Endothelial cell of umbilical vein (primary cell): ENCODE measurements around the gene CASP12. TPM values are rescaled to one million over a fixed set of nuclear protein-coding genes. Genes with fewer than 3 reads are reported as not detected.

Experiments
- BruUV-seq: library from RNA; stranded (reverse); fragments of 400-500 nt; replicated peaks from 2 replicates; lab custom pipeline; 2021; lab: Mats Ljungman, UMichigan
- CTCF ChIA-PET: fragments of 300-600, 350-600 bp; sonication (Branson Sonifier 250); formaldehyde crosslinking; loops from one replicate; lab custom pipeline; 2021; ENCODE audit warnings: antibody characterized with exemption, inconsistent platforms; lab: Charles Lee
- POLR2A ChIA-PET: fragments of 300-600, 350-600 bp; sonication (Branson Sonifier 250); formaldehyde crosslinking; loops from one replicate; lab custom pipeline; 2021; ENCODE audit warnings: antibody characterized with exemption, inconsistent platforms; lab: Charles Lee
- DNase-seq: peaks from one replicate; pipeline ENCODE4 v3.0.0-alpha.2; 2011; ENCODE audit warnings: low read depth, low spot score
- FAIRE-seq: peaks from 2 replicates; lab custom pipeline; 2011; peaks lifted over from hg19 to GRCh38; lab: Jason Lieb, UNC
- H2AFZ ChIP-seq: 2 replicates; pipeline ENCODE4 v1.6.0; 2012; ENCODE audit warnings: low read depth, low read length, control low read depth, inconsistent platforms
- H3K27ac ChIP-seq: 2 replicates; pipeline ENCODE4 v1.5.1; 2011; ENCODE audit warnings: low read depth, mild to moderate bottlenecking, control low read depth, low read length, moderate library complexity; ENCODE audit not compliant: insufficient read depth
- H3K27me3 ChIP-seq, 2 experiments: 2 replicates each; pipeline versions ENCODE4 v1.6.0 to v1.6.1; 2011; ENCODE audit warnings: low read length in 2 of 2, mixed read lengths in 1 of 2; ENCODE audit not compliant: control insufficient read depth in 2 of 2, insufficient read depth in 2 of 2
- H3K36me3 ChIP-seq, 2 experiments: 2 replicates in 1 of 2; 3 replicates in 1 of 2; pipeline ENCODE4 v1.5.1; 2011; ENCODE audit warnings: low read length in 2 of 2, mild to moderate bottlenecking in 1 of 2, moderate library complexity in 1 of 2; ENCODE audit not compliant: control insufficient read depth in 2 of 2, insufficient read depth in 2 of 2; ENCODE audit errors: extremely low read depth in 1 of 2
- H3K4me1 ChIP-seq: 3 replicates; pipeline ENCODE4 v1.5.1; 2011; ENCODE audit warnings: mild to moderate bottlenecking, low read length; ENCODE audit not compliant: control insufficient read depth, insufficient read depth; ENCODE audit errors: extremely low read depth
- H3K4me2 ChIP-seq: 2 replicates; pipeline ENCODE4 v1.6.1; 2011; ENCODE audit warnings: low read length, control low read depth, mixed read lengths; ENCODE audit not compliant: insufficient read depth
- H3K4me3 ChIP-seq, 3 experiments: fragments of 200-600 bp in 1 of 3; sonication (generic), shearing (Covaris generic) in 1 of 3; replicated peaks in 1 of 3; 2 replicates each; pipeline ENCODE4 v1.5.1; 2011 to 2016; ENCODE audit warnings: control low read depth in 3 of 3, low read length in 3 of 3, mild to moderate bottlenecking in 2 of 3, inconsistent platforms in 1 of 3, low read depth in 1 of 3, moderate library complexity in 1 of 3; ENCODE audit not compliant: insufficient read depth in 1 of 3
- H3K79me2 ChIP-seq: 2 replicates; pipeline ENCODE4 v1.6.0; 2012; ENCODE audit warnings: low read length, inconsistent platforms; ENCODE audit not compliant: control insufficient read depth, insufficient read depth
- H3K9ac ChIP-seq: replicated peaks from 2 replicates; pipeline ENCODE3; 2011; ENCODE audit warnings: low read length, control low read depth; ENCODE audit not compliant: insufficient read depth; ENCODE audit errors: extremely low read depth
- H3K9me1 ChIP-seq: replicated peaks from 3 replicates; pipeline ENCODE4 v1.6.0; 2011; ENCODE audit warnings: mild to moderate bottlenecking, low read length; ENCODE audit not compliant: control insufficient read depth, insufficient read depth; ENCODE audit errors: extremely low read depth
- H3K9me3 ChIP-seq: replicated peaks from 2 replicates; pipeline ENCODE4 v1.5.1; 2012; ENCODE audit warnings: low read length, inconsistent platforms; ENCODE audit not compliant: control insufficient read depth, insufficient read depth
- H4K20me1 ChIP-seq: replicated peaks from 2 replicates; pipeline ENCODE3; 2011; ENCODE audit warnings: mild to moderate bottlenecking, low read length; ENCODE audit not compliant: control insufficient read depth, insufficient read depth; ENCODE audit errors: extremely low read depth
- EZH2 ChIP-seq: IDR thresholded peaks from 2 replicates; pipeline ENCODE4 v1.6.1; 2012; ENCODE audit warnings: borderline replicate concordance, low read depth, mild to moderate bottlenecking, moderate library complexity, low read length, inconsistent platforms; ENCODE audit not compliant: severe bottlenecking
- FOS ChIP-seq: IDR thresholded peaks from 2 replicates; pipeline ENCODE4 v1.6.1; 2011; ENCODE audit warnings: mild to moderate bottlenecking, low read length, moderate library complexity, borderline replicate concordance; ENCODE audit not compliant: insufficient read depth
- GATA2 ChIP-seq: IDR thresholded peaks from 2 replicates; pipeline ENCODE4 v1.7.0; 2011; ENCODE audit warnings: low read depth, mild to moderate bottlenecking, moderate library complexity, mixed read lengths, low read length; ENCODE audit not compliant: insufficient read length, insufficient read depth
- JUN ChIP-seq: IDR thresholded peaks from 2 replicates; pipeline ENCODE4 v1.6.1; 2011; ENCODE audit warnings: borderline replicate concordance, low read depth; ENCODE audit not compliant: insufficient read length, insufficient read depth
- MYC ChIP-seq: IDR thresholded peaks from one replicate; pipeline ENCODE4 v1.6.1; 2011; ENCODE audit warnings: mild to moderate bottlenecking, low read depth, low read length
- POLR2A ChIP-seq: IDR thresholded peaks from 2 replicates; pipeline ENCODE4 v1.6.1; 2012; ENCODE audit warnings: low read depth, mild to moderate bottlenecking, control low read depth, low read length
- POLR2AphosphoS5 ChIP-seq: IDR thresholded peaks from 2 replicates; pipeline ENCODE4 v1.6.1; 2012; ENCODE audit warnings: low read depth, mild to moderate bottlenecking, control low read depth, low read length, moderate library complexity; ENCODE audit not compliant: insufficient read depth
- dilution Hi-C: fragments of 300-500 bp; cut with MboI; formaldehyde crosslinking; loops from one replicate; pipeline ENCODE4 v1.15.0; 2019; ENCODE audit warnings: low sequenced_read_pairs; ENCODE audit not compliant: extremely low pct_ligation_motif_present
- intact Hi-C: fragments of 100-400 bp; cut with micrococcal nuclease; formaldehyde crosslinking; loops from one replicate; pipeline ENCODE4 v1.10.0; 2022
- polyA plus RNA-seq, 4 experiments: library from polyadenylated mRNA; depleted of rRNA in 3 of 4; stranded (reverse) in 3 of 4; unstranded in 1 of 4; fragments of >200 nt; gene quantifications; 2 replicates each; pipeline versions ENCODE4 v1.2.1 to v1.2.3, GENCODE V29; 2011 to 2012; ENCODE audit warnings: missing spikeins in 1 of 4
- total RNA-seq: library from RNA; stranded (reverse); gene quantifications from 2 replicates; pipeline ENCODE4 v1.2.3, GENCODE V29; 2021
- TF ChIP-seq, protein P1 (sequence below), 2 donors: IDR thresholded peaks; 1 replicate in 1 of 2; 2 replicates in 1 of 2; pipeline ENCODE4 v1.5.1; 2011; ENCODE audit warnings: low read length in 2 of 2, mild to moderate bottlenecking in 2 of 2, moderate library complexity in 2 of 2, control low read depth in 1 of 2, inconsistent platforms in 1 of 2, low read depth in 1 of 2; ENCODE audit not compliant: insufficient read depth in 1 of 2; ENCODE audit errors: extremely low read depth in 1 of 2
- TF ChIP-seq, protein P2 (sequence below): IDR thresholded peaks from 2 replicates; pipeline ENCODE4 v1.6.1; 2011; ENCODE audit not compliant: insufficient read depth, insufficient read length

The CASP12 gene
- total and polyA plus RNA-seq, 2 donors (not counting 3 experiments of a cell fraction or from before 2014, with no cell fraction given) = 1.4 to 3.9 TPM

- Histone ChIP-seq H3K9ac (no peak overlapping the region), H3K4me1 (no peaks in the 10 kb centered on the region), H2AFZ (no peak overlapping the region), H3K79me2 (no peaks in the 10 kb centered on the region), H3K9me3 (no peaks in the 10 kb centered on the region), H3K36me3 (no peaks in the 10 kb centered on the region), H3K9me1 (no peaks in the 10 kb centered on the region), H3K27ac (no peak overlapping the region), H3K4me3 (no peak overlapping the region), H3K27me3 (no peaks in the 10 kb centered on the region), H4K20me1 (no peaks in the 10 kb centered on the region), H3K4me2 (no peak overlapping the region)
- no TSS peak for BruUV-seq
- TF ChIP-seq MYC = no peak
- TF ChIP-seq, protein P1, sequence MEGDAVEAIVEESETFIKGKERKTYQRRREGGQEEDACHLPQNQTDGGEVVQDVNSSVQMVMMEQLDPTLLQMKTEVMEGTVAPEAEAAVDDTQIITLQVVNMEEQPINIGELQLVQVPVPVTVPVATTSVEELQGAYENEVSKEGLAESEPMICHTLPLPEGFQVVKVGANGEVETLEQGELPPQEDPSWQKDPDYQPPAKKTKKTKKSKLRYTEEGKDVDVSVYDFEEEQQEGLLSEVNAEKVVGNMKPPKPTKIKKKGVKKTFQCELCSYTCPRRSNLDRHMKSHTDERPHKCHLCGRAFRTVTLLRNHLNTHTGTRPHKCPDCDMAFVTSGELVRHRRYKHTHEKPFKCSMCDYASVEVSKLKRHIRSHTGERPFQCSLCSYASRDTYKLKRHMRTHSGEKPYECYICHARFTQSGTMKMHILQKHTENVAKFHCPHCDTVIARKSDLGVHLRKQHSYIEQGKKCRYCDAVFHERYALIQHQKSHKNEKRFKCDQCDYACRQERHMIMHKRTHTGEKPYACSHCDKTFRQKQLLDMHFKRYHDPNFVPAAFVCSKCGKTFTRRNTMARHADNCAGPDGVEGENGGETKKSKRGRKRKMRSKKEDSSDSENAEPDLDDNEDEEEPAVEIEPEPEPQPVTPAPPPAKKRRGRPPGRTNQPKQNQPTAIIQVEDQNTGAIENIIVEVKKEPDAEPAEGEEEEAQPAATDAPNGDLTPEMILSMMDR (IDR thresholded peaks at IDR 0.05; ENCODE audit: extremely low read depth in 1 of 2, insufficient read depth in 1 of 2, low read depth in 1 of 2, low read length in 2 of 2) = no peak
- TF ChIP-seq EZH2 = no peak
- no peak for TF ChIP-seq POLR2AphosphoS5
- TF ChIP-seq GATA2 = no peak
- no peak for TF ChIP-seq JUN
- no peak for TF ChIP-seq POLR2A
- no peak for TF ChIP-seq FOS
- TF ChIP-seq, protein P2, sequence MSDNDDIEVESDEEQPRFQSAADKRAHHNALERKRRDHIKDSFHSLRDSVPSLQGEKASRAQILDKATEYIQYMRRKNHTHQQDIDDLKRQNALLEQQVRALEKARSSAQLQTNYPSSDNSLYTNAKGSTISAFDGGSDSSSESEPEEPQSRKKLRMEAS = no peak
- FAIRE-seq (no peak), DNase-seq (no peak)
- intact Hi-C loops (no loop called here), dilution Hi-C loops (no loop called here)
- ChIA-PET POLR2A (no interaction called here), CTCF (interaction anchor here (1.2 kb wide), 1 partner anchor 1190 kb away, joined by 3 read pairs; no protein-coding TSS in a partner anchor)
These were observed 25.9 kb downstream of the CASP12 start for GRCh38 chr11:104872393-104872792.
